Endothelial cell of umbilical vein (primary cell): ENCODE results near the gene GTPBP4. TPM values are rescaled to one million over a fixed set of nuclear protein-coding genes. Genes with fewer than 3 reads are reported as not detected.

Experiments
- BruUV-seq: library from RNA; stranded (reverse); fragments of 400-500 nt; replicated peaks from 2 replicates; lab custom pipeline; 2021; lab: Mats Ljungman, UMichigan
- CTCF ChIA-PET: fragments of 300-600, 350-600 bp; sonication (Branson Sonifier 250); formaldehyde crosslinking; loops from one replicate; lab custom pipeline; 2021; ENCODE audit warnings: antibody characterized with exemption, inconsistent platforms; lab: Charles Lee
- POLR2A ChIA-PET: fragments of 300-600, 350-600 bp; sonication (Branson Sonifier 250); formaldehyde crosslinking; loops from one replicate; lab custom pipeline; 2021; ENCODE audit warnings: antibody characterized with exemption, inconsistent platforms; lab: Charles Lee
- DNase-seq: peaks from one replicate; pipeline ENCODE4 v3.0.0-alpha.2; 2011; ENCODE audit warnings: low read depth, low spot score
- FAIRE-seq: peaks from 2 replicates; lab custom pipeline; 2011; peaks lifted over from hg19 to GRCh38; lab: Jason Lieb, UNC
- H2AFZ ChIP-seq: 2 replicates; pipeline ENCODE4 v1.6.0; 2012; ENCODE audit warnings: low read depth, low read length, control low read depth, inconsistent platforms
- H3K27ac ChIP-seq: 2 replicates; pipeline ENCODE4 v1.5.1; 2011; ENCODE audit warnings: low read depth, mild to moderate bottlenecking, control low read depth, low read length, moderate library complexity; ENCODE audit not compliant: insufficient read depth
- H3K27me3 ChIP-seq, 2 experiments: 2 replicates each; pipeline versions ENCODE4 v1.6.0 to v1.6.1; 2011; ENCODE audit warnings: low read length in 2 of 2, mixed read lengths in 1 of 2; ENCODE audit not compliant: control insufficient read depth in 2 of 2, insufficient read depth in 2 of 2
- H3K36me3 ChIP-seq, 2 experiments: 2 replicates in 1 of 2; 3 replicates in 1 of 2; pipeline ENCODE4 v1.5.1; 2011; ENCODE audit warnings: low read length in 2 of 2, mild to moderate bottlenecking in 1 of 2, moderate library complexity in 1 of 2; ENCODE audit not compliant: control insufficient read depth in 2 of 2, insufficient read depth in 2 of 2; ENCODE audit errors: extremely low read depth in 1 of 2
- H3K4me1 ChIP-seq: 3 replicates; pipeline ENCODE4 v1.5.1; 2011; ENCODE audit warnings: mild to moderate bottlenecking, low read length; ENCODE audit not compliant: control insufficient read depth, insufficient read depth; ENCODE audit errors: extremely low read depth
- H3K4me2 ChIP-seq: 2 replicates; pipeline ENCODE4 v1.6.1; 2011; ENCODE audit warnings: low read length, control low read depth, mixed read lengths; ENCODE audit not compliant: insufficient read depth
- H3K4me3 ChIP-seq, 3 experiments: fragments of 200-600 bp in 1 of 3; sonication (generic), shearing (Covaris generic) in 1 of 3; replicated peaks in 1 of 3; 2 replicates each; pipeline ENCODE4 v1.5.1; 2011 to 2016; ENCODE audit warnings: control low read depth in 3 of 3, low read length in 3 of 3, mild to moderate bottlenecking in 2 of 3, inconsistent platforms in 1 of 3, low read depth in 1 of 3, moderate library complexity in 1 of 3; ENCODE audit not compliant: insufficient read depth in 1 of 3
- H3K79me2 ChIP-seq: 2 replicates; pipeline ENCODE4 v1.6.0; 2012; ENCODE audit warnings: low read length, inconsistent platforms; ENCODE audit not compliant: control insufficient read depth, insufficient read depth
- H3K9ac ChIP-seq: replicated peaks from 2 replicates; pipeline ENCODE3; 2011; ENCODE audit warnings: low read length, control low read depth; ENCODE audit not compliant: insufficient read depth; ENCODE audit errors: extremely low read depth
- H3K9me1 ChIP-seq: replicated peaks from 3 replicates; pipeline ENCODE4 v1.6.0; 2011; ENCODE audit warnings: mild to moderate bottlenecking, low read length; ENCODE audit not compliant: control insufficient read depth, insufficient read depth; ENCODE audit errors: extremely low read depth
- H3K9me3 ChIP-seq: replicated peaks from 2 replicates; pipeline ENCODE4 v1.5.1; 2012; ENCODE audit warnings: low read length, inconsistent platforms; ENCODE audit not compliant: control insufficient read depth, insufficient read depth
- H4K20me1 ChIP-seq: replicated peaks from 2 replicates; pipeline ENCODE3; 2011; ENCODE audit warnings: mild to moderate bottlenecking, low read length; ENCODE audit not compliant: control insufficient read depth, insufficient read depth; ENCODE audit errors: extremely low read depth
- CTCF ChIP-seq, 2 donors: IDR thresholded peaks; 1 replicate in 1 of 2; 2 replicates in 1 of 2; pipeline ENCODE4 v1.5.1; 2011; ENCODE audit warnings: low read length in 2 of 2, mild to moderate bottlenecking in 2 of 2, moderate library complexity in 2 of 2, control low read depth in 1 of 2, inconsistent platforms in 1 of 2, low read depth in 1 of 2; ENCODE audit not compliant: insufficient read depth in 1 of 2; ENCODE audit errors: extremely low read depth in 1 of 2
- EZH2 ChIP-seq: IDR thresholded peaks from 2 replicates; pipeline ENCODE4 v1.6.1; 2012; ENCODE audit warnings: borderline replicate concordance, low read depth, mild to moderate bottlenecking, moderate library complexity, low read length, inconsistent platforms; ENCODE audit not compliant: severe bottlenecking
- FOS ChIP-seq: IDR thresholded peaks from 2 replicates; pipeline ENCODE4 v1.6.1; 2011; ENCODE audit warnings: mild to moderate bottlenecking, low read length, moderate library complexity, borderline replicate concordance; ENCODE audit not compliant: insufficient read depth
- GATA2 ChIP-seq: IDR thresholded peaks from 2 replicates; pipeline ENCODE4 v1.7.0; 2011; ENCODE audit warnings: low read depth, mild to moderate bottlenecking, moderate library complexity, mixed read lengths, low read length; ENCODE audit not compliant: insufficient read length, insufficient read depth
- JUN ChIP-seq: IDR thresholded peaks from 2 replicates; pipeline ENCODE4 v1.6.1; 2011; ENCODE audit warnings: borderline replicate concordance, low read depth; ENCODE audit not compliant: insufficient read length, insufficient read depth
- MYC ChIP-seq: IDR thresholded peaks from one replicate; pipeline ENCODE4 v1.6.1; 2011; ENCODE audit warnings: mild to moderate bottlenecking, low read depth, low read length
- POLR2A ChIP-seq: IDR thresholded peaks from 2 replicates; pipeline ENCODE4 v1.6.1; 2012; ENCODE audit warnings: low read depth, mild to moderate bottlenecking, control low read depth, low read length
- POLR2AphosphoS5 ChIP-seq: IDR thresholded peaks from 2 replicates; pipeline ENCODE4 v1.6.1; 2012; ENCODE audit warnings: low read depth, mild to moderate bottlenecking, control low read depth, low read length, moderate library complexity; ENCODE audit not compliant: insufficient read depth
- dilution Hi-C: fragments of 300-500 bp; cut with MboI; formaldehyde crosslinking; loops from one replicate; pipeline ENCODE4 v1.15.0; 2019; ENCODE audit warnings: low sequenced_read_pairs; ENCODE audit not compliant: extremely low pct_ligation_motif_present
- intact Hi-C: fragments of 100-400 bp; cut with micrococcal nuclease; formaldehyde crosslinking; loops from one replicate; pipeline ENCODE4 v1.10.0; 2022
- polyA plus RNA-seq, 4 experiments: library from polyadenylated mRNA; depleted of rRNA in 3 of 4; stranded (reverse) in 3 of 4; unstranded in 1 of 4; fragments of >200 nt; gene quantifications; 2 replicates each; pipeline versions ENCODE4 v1.2.1 to v1.2.3, GENCODE V29; 2011 to 2012; ENCODE audit warnings: missing spikeins in 1 of 4
- total RNA-seq: library from RNA; stranded (reverse); gene quantifications from 2 replicates; pipeline ENCODE4 v1.2.3, GENCODE V29; 2021
- TF ChIP-seq, protein P1 (sequence below): IDR thresholded peaks from 2 replicates; pipeline ENCODE4 v1.6.1; 2011; ENCODE audit not compliant: insufficient read depth, insufficient read length

The GTPBP4 gene
- total and polyA plus RNA-seq, 2 donors (not counting 3 experiments of a cell fraction or from before 2014, with no cell fraction given), result 12.4 to 69.3 TPM

DNA sequence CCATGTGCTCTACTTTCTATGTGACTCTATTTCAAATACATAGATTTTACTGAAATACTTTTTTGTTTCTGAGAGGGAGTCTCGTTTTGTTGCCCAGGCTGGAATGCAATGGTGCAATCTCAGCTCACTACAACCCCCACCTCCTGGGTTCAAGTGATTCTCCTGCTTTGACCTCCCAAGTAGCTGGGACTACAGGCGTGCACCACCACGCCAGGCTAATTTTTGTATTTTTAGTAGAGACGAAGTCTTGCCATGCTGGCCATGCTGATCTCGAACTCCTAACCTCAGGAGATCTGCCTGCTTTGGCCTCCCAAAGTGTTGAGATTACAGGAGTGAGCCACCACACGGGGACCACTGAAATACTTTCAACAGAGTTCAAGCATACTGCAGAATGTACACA, 57.2 kb downstream of the GTPBP4 start:
- POLR2A ChIA-PET, result no interaction called here
- Histone ChIP-seq H3K9ac (no peak overlapping the region), H3K9me3 (no peaks in the 10 kb centered on the region), H3K36me3 (peaks cover 3 to 11% of the 10 kb centered on the region in 2 experiments), H3K79me2 (peaks cover 54% of the 10 kb centered on the region), H3K9me1 (no peaks in the 10 kb centered on the region), H2AFZ (no peak overlapping the region), H3K4me1 (peaks cover 37% of the 10 kb centered on the region), H4K20me1 (no peaks in the 10 kb centered on the region), H3K4me3 (peak overlapping the region in 1 of 3 experiments; percentile 45), H3K4me2 (peak overlapping the region; percentile 72), H3K27me3 (no peaks in the 10 kb centered on the region), H3K27ac (no peak overlapping the region)
- CTCF ChIA-PET, result interaction anchor here (1.1 to 2.3 kb wide), 3 partner anchors 11 to 1998 kb away, joined by 3 to 9 read pairs (median 3); partner anchors contain the start of gene WDR37
- no peak for DNase-seq
- FAIRE-seq, result no peak
- TF ChIP-seq CTCF (IDR thresholded peaks at IDR 0.05; ENCODE audit: extremely low read depth in 1 of 2, insufficient read depth in 1 of 2, low read depth in 1 of 2, low read length in 2 of 2), result no peak
- TF ChIP-seq MYC, result no peak
- no peak for TF ChIP-seq GATA2
- no peak for TF ChIP-seq JUN
- TF ChIP-seq POLR2AphosphoS5, result no peak
- TF ChIP-seq FOS, result no peak
- no peak for TF ChIP-seq EZH2
- TF ChIP-seq, protein P1, sequence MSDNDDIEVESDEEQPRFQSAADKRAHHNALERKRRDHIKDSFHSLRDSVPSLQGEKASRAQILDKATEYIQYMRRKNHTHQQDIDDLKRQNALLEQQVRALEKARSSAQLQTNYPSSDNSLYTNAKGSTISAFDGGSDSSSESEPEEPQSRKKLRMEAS, result no peak
- TF ChIP-seq POLR2A, result no peak
- intact Hi-C loops (loop anchor here (5.0 kb wide), 1 partner anchor 58 kb away; the partner anchor contains the start of gene GTPBP4), dilution Hi-C loops (no loop called here)
- TSS peak; percentile 7 for BruUV-seq
